DMS79 (cell line): ENCODE results near the gene CCDC92B.
A peak's percentile ranks its signal among the peaks of the same experiment; 100 is the strongest.
"Not testable (repeated sequence)": the region's sequence is repeated elsewhere in the genome, so short reads cannot be mapped to it uniquely, and the experiment has no call there.

Source experiments
- DNase-seq: peaks from one replicate; lab custom pipeline; 2025; lab: John Stamatoyannopoulos, UW

CCDC92B gene

DNA sequence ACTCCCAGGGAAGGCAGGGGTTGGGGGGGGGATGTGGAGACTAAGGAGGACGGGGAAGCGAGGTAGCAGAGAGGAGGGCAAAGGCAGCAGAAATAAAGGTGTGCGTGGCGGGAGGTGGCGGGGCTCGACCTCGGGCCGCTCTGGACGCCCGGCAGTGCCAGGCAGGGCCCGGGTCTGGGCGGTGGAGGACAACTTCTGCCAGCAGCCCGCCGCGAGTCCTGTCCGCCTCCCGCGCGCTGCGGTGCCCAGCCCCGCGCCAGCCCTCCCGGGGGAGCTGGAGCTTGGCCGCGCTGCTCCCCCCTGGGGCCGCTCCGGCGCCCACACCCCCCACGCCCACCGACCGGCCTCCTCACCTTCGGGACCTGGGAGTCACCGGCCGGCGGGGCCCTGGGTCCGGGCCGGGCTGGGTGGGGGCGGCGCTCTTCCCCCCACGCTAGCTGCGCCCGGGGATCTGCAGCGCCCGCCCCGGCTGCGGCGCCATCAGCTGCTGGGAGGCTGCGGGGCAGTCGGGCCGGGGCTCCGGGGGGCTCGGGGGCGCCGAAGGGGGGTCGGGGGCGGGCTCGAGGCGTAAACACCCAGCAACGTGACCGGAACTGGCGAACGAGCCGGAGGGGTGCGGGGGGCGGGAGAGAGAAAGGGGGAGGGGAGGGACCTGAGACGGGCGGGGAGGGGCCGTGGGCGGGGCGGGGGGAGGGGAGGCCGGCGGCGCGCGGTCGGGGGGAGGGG, at the start of gene CCDC92B:
Gene CCDC92B (minus strand): TSS at position 595 of the 726 bp plus-strand sequence. CDS start 14,507 bp downstream, outside the sequence.
- DNase-seq = no peak

- DNase-seq = no peak
Observed at GRCh38 chr17:2798678-2799077, 49.2 kb upstream of the CCDC92B start.

- no peak for DNase-seq
Observed at GRCh38 chr17:2798188-2798587, 48.7 kb upstream of the CCDC92B start.

DNA sequence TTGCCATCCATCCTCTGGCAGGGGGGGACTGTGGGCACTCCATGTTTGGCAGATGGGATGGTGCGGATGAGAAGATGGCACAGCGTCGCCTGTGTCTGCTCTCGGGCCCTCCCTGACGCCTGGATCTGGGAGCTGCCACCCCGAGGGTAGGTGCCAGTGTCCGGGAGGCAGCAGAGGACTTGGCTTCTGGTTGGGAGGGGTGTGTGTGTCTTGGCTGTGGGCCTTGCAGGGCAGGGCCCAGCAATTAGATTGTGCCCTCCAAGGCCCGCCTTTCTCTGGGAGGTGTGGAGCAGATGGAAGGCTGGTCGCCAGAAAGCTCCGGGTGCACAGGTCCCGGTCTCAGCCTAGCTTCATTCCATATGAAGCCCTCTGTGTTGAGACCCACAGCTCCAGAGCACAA, 48.2 kb upstream of the CCDC92B start:
- no peak for DNase-seq

- no peak for DNase-seq
Observed at GRCh38 chr17:2797226-2797625, 47.8 kb upstream of the CCDC92B start.

DNA sequence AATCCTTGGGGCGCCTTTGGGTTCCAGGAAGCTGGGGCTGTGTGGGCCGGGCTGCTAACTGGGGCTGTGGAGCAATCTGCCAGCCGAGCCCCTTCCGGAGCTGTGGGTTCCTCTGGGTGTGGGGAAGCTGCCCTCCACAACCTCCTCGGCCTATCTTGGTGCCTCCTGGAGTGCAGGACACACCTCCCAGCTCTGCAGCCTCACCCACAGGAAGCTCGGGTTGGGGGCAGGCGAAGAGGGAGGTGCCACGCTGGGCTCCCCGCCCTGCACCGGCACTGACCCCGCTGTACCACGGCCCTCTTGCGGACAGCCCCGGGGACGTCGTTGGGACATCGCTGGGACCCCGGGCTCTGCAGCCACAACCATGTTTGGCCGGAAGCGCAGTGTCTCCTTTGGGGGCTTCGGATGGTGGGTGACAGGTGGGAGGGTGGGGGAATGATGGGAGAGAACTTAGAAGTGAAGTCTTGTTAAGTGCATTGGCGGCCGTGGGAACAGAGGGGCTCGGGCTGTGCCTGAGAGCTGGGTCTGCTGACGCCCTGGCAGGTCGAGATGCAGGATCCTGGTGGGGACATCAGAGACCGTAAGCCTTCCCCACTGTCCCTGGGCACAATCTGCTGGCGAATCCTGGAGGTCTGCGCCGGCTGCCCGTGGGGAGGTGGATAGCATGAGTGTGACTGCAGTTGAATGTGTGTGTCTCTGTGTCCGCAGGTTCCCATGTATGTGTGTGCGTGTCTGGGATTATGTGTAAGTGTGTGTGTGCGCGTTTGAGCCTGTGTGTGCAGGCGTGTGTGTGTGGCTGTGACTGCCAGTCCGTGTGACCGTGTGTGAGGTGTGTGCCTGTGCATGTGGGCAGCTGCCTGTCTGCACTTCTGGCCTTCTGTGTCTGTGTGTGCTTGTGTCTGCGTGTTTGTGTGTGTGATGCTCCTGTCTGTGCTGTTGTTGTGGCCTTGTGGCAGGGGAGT, 47.0 kb upstream of the CCDC92B start, which contains the start of gene RAP1GAP2:
Gene RAP1GAP2 (plus strand): TSS at position 275 of the 962 bp plus-strand sequence. CDS start 90 bp downstream, at position 365.
- no peak for DNase-seq

- DNase-seq = no peak
Observed at GRCh38 chr17:2795441-2796163, 46.1 kb upstream of the CCDC92B start.

DNA sequence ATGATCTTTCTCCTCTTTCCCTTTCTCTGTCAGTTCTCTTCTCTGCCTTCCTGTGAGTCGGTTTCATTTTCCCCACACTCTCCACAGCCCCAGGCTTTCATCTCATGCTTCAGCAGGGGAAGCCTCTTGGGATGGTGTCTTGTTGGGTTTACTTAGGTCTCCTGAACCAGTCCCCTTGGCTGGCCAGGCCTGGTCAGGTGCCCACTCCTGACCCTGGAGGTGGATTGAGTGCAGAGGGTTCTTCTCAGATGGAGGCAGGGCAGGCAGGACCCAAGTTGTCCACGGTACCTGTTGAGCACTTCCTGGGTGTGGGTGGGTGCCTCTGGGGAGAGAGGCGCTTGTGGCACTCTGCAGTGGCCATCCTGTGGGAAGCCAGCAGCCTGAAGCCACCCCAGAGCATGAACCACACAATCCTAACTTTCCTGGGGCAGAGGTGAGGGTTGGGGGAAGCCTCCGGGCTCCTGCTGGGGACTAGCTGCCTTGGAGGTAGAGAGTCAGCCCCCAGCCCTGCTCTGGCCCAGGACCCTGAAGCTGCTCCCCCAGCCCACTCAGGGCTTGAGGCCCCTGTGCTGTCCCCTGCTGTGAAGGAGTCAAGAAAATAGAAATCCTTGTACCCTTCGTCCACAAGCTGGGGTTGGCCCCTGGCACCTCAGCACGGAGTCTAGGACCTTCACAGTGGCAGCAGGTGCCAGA, 44.8 kb upstream of the CCDC92B start:
- no peak for DNase-seq

GRCh38 chr17:2792366-2793169, 43.1 kb upstream of the CCDC92B start:
- DNase-seq = no peak

DNA sequence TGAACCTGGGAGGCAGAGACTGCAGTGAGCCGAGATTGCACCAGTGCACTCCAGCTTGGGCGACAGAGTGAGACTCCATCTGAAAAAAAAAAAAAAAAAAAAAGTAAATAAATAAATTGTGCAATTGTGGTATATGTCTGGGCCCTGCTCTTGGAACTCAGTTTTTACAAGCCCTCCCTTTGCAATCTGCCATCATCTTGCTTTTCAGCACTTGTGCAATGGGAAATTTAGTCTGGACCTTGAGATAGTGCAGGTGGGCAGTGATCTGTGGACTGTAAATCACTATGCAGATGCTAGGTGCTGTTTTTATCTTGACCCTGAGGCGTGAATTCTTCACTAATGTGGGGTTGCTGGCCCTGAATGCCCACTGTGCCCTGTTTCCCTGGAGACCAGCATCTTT, 40.2 kb upstream of the CCDC92B start:
- no peak for DNase-seq

DNA sequence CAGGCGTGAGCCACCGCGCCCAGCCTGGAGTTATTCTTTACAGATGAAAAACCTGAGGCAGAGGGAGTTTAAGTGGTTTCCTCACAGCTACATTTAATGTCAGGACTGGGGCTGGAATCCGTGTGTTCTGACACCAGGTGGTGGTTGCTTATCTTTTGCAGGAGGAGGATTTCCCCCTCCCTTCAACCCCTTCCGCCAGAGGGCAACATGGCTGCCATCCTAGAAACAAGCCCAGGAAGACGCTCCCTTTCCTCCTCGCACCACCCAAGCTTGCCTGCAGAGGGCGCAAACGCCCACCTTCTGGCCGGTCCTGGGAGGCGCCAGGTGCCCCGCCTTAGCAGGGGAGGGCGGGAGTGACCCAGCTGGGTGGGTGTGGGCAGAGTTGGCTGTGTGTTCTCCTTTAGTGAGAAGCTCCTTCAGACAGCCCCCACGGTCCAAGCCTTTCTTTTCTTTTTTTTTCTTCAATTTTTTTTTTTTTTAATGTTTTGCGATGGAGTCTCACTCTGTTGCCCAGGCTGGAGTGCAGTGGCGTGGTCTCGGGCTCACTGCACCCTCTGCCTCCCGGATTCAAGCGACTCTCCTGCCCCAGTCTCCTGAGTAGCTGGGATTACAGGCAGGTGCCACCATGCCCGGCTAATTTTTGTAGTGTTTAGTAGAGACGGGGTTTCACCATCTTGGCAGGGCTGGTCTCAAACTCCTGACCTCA, 36.9 kb upstream of the CCDC92B start:
- DNase-seq = peak; percentile 10

DNA sequence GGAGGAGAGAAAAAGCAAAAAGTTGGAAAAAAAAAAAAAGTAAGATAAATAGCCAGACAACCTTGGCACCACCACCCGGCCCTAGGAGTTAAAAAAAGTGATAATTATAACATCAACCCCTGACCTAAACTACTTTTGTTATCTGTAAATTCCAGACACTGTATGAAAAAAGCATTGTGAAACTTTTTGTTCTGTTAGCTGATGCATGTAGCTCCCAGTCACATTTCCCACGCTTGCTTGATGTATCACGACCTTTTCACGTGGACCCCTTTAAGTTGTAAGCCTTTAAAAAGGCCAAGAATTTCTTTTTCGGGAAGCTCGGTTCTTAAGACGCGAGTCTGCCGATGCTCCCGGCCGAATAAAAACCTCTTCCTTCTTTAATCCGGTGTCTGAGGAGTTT, 35.9 kb upstream of the CCDC92B start:
- not testable (repeated sequence) for DNase-seq

- no peak for DNase-seq
Observed at GRCh38 chr17:2784864-2785263, 35.4 kb upstream of the CCDC92B start.

DNA sequence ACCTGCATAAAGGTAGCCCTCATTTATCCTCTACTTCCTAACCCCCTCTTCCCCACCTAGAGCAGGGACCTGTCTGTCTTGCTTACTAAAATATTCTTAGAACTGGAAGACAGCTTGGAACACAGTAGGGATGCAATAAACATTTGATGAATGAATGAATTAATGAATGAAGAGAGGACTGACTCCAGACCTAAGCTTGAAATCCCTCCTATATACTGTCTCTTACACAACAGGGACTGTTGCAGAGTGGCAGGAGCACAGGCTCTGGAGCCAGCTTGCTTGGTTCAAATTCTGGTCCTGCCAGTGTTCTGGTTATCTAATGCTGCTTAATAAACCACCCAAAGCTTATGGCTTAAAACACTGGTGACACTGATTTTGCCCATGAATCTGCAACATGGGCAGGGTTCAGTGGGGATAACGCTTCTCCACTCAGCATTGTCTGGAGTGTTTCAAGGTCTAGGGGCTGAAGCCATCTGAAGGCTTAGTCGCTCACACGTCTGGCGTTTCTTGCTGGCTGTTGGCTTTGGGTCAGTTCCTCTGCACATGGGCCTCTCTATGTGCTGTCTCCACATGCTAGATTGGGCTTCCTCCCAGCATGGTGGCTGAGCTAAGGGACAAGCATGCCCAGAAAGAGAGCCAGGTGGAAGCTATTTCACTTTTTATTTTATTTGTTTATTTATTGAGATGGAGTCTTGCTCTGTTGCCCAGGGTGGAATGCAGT, 34.0 kb upstream of the CCDC92B start:
- DNase-seq = no peak

- DNase-seq = no peak
Observed at GRCh38 chr17:2782055-2782454, 32.6 kb upstream of the CCDC92B start.

GRCh38 chr17:2781598-2781997, 32.1 kb upstream of the CCDC92B start:
- not testable (repeated sequence) for DNase-seq

DNA sequence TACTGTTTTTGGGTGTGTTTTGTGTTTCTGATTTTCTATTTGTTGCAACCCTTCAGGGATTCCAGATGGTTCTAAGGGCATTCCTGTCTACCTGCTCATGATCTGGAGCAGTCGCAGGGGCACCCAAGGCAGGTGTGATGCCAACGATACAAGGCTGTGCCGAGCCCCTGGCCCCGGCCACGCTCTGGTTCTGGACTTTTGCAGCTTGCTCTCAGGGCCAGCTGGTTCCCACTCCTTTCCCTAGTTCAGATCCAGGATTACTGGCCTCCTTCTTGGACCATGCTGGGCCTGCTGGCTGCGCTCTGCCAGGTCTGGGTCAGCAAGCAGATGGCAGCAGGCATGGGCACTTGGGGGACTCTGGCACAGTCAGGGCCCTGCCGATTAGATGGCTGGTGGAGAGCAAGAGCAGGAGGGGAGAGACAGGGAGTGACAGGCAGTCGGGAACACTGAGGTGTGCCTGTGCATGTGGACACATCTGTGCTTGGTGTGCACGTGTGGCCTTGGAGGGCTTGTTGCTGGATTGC, 31.5 kb upstream of the CCDC92B start:
- DNase-seq = no peak

DNA sequence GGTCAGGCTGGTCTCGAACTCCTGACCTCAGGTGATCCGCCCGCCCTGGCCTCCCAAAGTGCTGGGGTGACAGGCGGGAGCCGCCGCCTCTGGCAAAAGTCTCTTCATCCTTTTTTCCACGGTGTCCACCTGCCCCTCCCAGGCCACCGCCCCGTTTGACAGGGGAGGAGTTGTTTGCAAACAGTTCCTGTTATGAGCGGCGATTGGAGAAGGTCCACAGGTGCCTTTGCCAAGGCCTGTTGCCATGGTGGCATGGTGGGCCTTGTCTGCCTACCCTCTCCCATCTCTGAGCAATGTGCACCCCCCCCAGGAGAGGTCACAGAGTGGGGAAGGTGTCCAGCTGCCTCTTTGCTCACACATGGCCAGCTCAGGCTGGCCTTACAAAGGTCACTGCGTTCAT, 30.8 kb upstream of the CCDC92B start:
- no peak for DNase-seq

GRCh38 chr17:2779545-2779944, 30.1 kb upstream of the CCDC92B start:
- DNase-seq = no peak
